ENCODE data around the gene DVL3.
A peak's percentile ranks its signal among the peaks of the same experiment; 100 is the strongest.

DVL3 gene

GRCh38 chr3:184132945-184133344 is 22.2 kb upstream of the DVL3 start:
- no peak for TF ChIP-seq CTCF (IDR thresholded peaks at IDR 0.05; ENCODE audit: low read depth, low read length, missing control alignments)
- no peak overlapping the region for H3K4me3 ChIP-seq (ENCODE audit: low read depth, low read length)
- in situ Hi-C loops (cut with HindIII; ENCODE audit: low sequenced_read_pairs), result no loop called here
- no peak for DNase-seq (ENCODE audit: low read depth)

GRCh38 chr3:184133840-184134745 is 21.1 kb upstream of the DVL3 start:
- in situ Hi-C loops (cut with HindIII; ENCODE audit: low sequenced_read_pairs), result no loop called here
- H3K4me3 ChIP-seq (ENCODE audit: low read depth, low read length), result peak overlapping the region; percentile 98
- no peak for DNase-seq (ENCODE audit: low read depth)
- no peak for TF ChIP-seq CTCF (IDR thresholded peaks at IDR 0.05; ENCODE audit: low read depth, low read length, missing control alignments)

- in situ Hi-C loops (cut with HindIII; ENCODE audit: low sequenced_read_pairs), result no loop called here
- no peak for DNase-seq (ENCODE audit: low read depth)
- no peak for TF ChIP-seq CTCF (IDR thresholded peaks at IDR 0.05; ENCODE audit: low read depth, low read length, missing control alignments)
- peak overlapping the region; percentile 98 for H3K4me3 ChIP-seq (ENCODE audit: low read depth, low read length)
Measured at GRCh38 chr3:184134746-184135148, 20.4 kb upstream of the DVL3 start.

- in situ Hi-C loops (cut with HindIII; ENCODE audit: low sequenced_read_pairs), result no loop called here
- peak; percentile 52 for TF ChIP-seq CTCF (IDR thresholded peaks at IDR 0.05; ENCODE audit: low read depth, low read length, missing control alignments)
- peak; percentile 71 for DNase-seq (ENCODE audit: low read depth)
- peak within 1 kb of the TSS; percentile 98 for H3K4me3 ChIP-seq (ENCODE audit: low read depth, low read length)
Measured at GRCh38 chr3:184135149-184135910, 19.8 kb upstream of the DVL3 start, which contains the start of gene EIF2B5. Gene EIF2B5, plus strand, starts transcription at chr3:184135358. Its CDS starts 28 bp downstream, at chr3:184135386.

- in situ Hi-C loops (cut with HindIII; ENCODE audit: low sequenced_read_pairs), result no loop called here
- DNase-seq (ENCODE audit: low read depth), result no peak
- H3K4me3 ChIP-seq (ENCODE audit: low read depth, low read length), result peak overlapping the region; percentile 98
- no peak for TF ChIP-seq CTCF (IDR thresholded peaks at IDR 0.05; ENCODE audit: low read depth, low read length, missing control alignments)
Measured at GRCh38 chr3:184135911-184136260, 19.3 kb upstream of the DVL3 start.

- no peak for TF ChIP-seq CTCF (IDR thresholded peaks at IDR 0.05; ENCODE audit: low read depth, low read length, missing control alignments)
- DNase-seq (ENCODE audit: low read depth), result no peak
- in situ Hi-C loops (cut with HindIII; ENCODE audit: low sequenced_read_pairs), result no loop called here
- H3K4me3 ChIP-seq (ENCODE audit: low read depth, low read length), result no peak overlapping the region
Measured at GRCh38 chr3:184140436-184140835, 14.7 kb upstream of the DVL3 start.

Data from astrocyte of the cerebellum (primary cell).